ENCODE data around the gene ECD. TPM values are rescaled to one million over a fixed set of nuclear protein-coding genes. Genes with fewer than 3 reads are reported as not detected.
"Not testable (repeated sequence)": the region's sequence is repeated elsewhere in the genome, so short reads cannot be mapped to it uniquely, and the experiment has no call there.

Gene ECD
- total and polyA plus RNA-seq, 5 donors from 2014 or later, result 29.0 to 49.1 (median 30.7) TPM

GRCh38 chr10:73156054-73156453 is 11.8 kb downstream of the ECD start:
- Histone ChIP-seq H3K4me3 (ENCODE audit: low read depth, low read length) (no peak overlapping the region), H3K9me3 (ENCODE audit: control insufficient read depth in 2 of 2, low read length in 2 of 2) (no peaks in the 10 kb centered on the region), H3K27me3 (ENCODE audit: control insufficient read depth, insufficient read depth, low read length) (no peaks in the 10 kb centered on the region), H3K36me3 (ENCODE audit: control insufficient read depth, insufficient read depth, low read length) (peaks cover 50% of the 10 kb centered on the region), H3K27ac (ENCODE audit: insufficient read depth, low read length, poor library complexity, severe bottlenecking) (no peak overlapping the region), H3K4me1 (ENCODE audit: control insufficient read depth, insufficient read depth, low read length, poor library complexity, severe bottlenecking) (peaks cover 4% of the 10 kb centered on the region)
- DNase-seq, result no peak
- H3K9me3 Mint-ChIP-seq, result no peaks in the 10 kb centered on the region
- no peak overlapping the region for H3K4me3 Mint-ChIP-seq
- H3K4me1 Mint-ChIP-seq, result peaks cover 12 to 17% (median 13%) of the 10 kb centered on the region in 4 donors
- peak overlapping the region in 1 of 3 donors; percentile 31 for H3K27ac Mint-ChIP-seq
- no peaks in the 10 kb centered on the region for H3K27me3 Mint-ChIP-seq
- H3K36me3 Mint-ChIP-seq, result peaks cover 30% of the 10 kb centered on the region
- ATAC-seq (ENCODE audit: low read depth in 2 of 2), result no peak

- no peak overlapping the region for H3K27ac Mint-ChIP-seq
- ATAC-seq (ENCODE audit: low read depth in 2 of 2) (no peak), DNase-seq (no peak)
- no peak overlapping the region for H3K27ac ChIP-seq (ENCODE audit: insufficient read depth, low read length, poor library complexity, severe bottlenecking)
- H3K27me3 ChIP-seq (ENCODE audit: control insufficient read depth, insufficient read depth, low read length), result no peaks in the 10 kb centered on the region
- H3K4me1 ChIP-seq (ENCODE audit: control insufficient read depth, insufficient read depth, low read length, poor library complexity, severe bottlenecking), result no peaks in the 10 kb centered on the region
- H3K36me3 Mint-ChIP-seq, result peaks cover 40% of the 10 kb centered on the region
- no peak overlapping the region for H3K4me3 Mint-ChIP-seq
- H3K4me3 ChIP-seq (ENCODE audit: low read depth, low read length), result no peak overlapping the region
- H3K4me1 Mint-ChIP-seq, result peaks cover 0 to 6% (median 5%) of the 10 kb centered on the region in 4 donors
- H3K36me3 ChIP-seq (ENCODE audit: control insufficient read depth, insufficient read depth, low read length), result peaks cover 70% of the 10 kb centered on the region
- peaks cover 0 to 2% (median 0%) of the 10 kb centered on the region in 7 donors for H3K9me3 Mint-ChIP-seq
- H3K9me3 ChIP-seq (ENCODE audit: control insufficient read depth in 2 of 2, low read length in 2 of 2), result no peaks in the 10 kb centered on the region
- H3K27me3 Mint-ChIP-seq, result no peaks in the 10 kb centered on the region
These were observed 15.8 kb downstream of the ECD start for GRCh38 chr10:73152009-73152408.

- H3K4me3 Mint-ChIP-seq; H3K4me1 Mint-ChIP-seq; DNase-seq; H3K27me3 Mint-ChIP-seq; H3K27ac ChIP-seq (ENCODE audit: insufficient read depth, low read length, poor library complexity, severe bottlenecking); H3K9me3 Mint-ChIP-seq; H3K9me3 ChIP-seq (ENCODE audit: control insufficient read depth in 2 of 2, low read length in 2 of 2); H3K4me1 ChIP-seq (ENCODE audit: control insufficient read depth, insufficient read depth, low read length, poor library complexity, severe bottlenecking); H3K4me3 ChIP-seq (ENCODE audit: low read depth, low read length); H3K27me3 ChIP-seq (ENCODE audit: control insufficient read depth, insufficient read depth, low read length); ATAC-seq (ENCODE audit: low read depth in 2 of 2): not testable (repeated sequence)
- H3K36me3 ChIP-seq (ENCODE audit: control insufficient read depth, insufficient read depth, low read length), result peaks cover 69% of the 10 kb centered on the region
- peak overlapping the region in 1 of 3 donors; percentile 60 for H3K27ac Mint-ChIP-seq
- H3K36me3 Mint-ChIP-seq, result peaks cover 36% of the 10 kb centered on the region
These were observed 17.0 kb downstream of the ECD start for GRCh38 chr10:73150633-73151413.

- no peaks in the 10 kb centered on the region for H3K9me3 Mint-ChIP-seq
- peaks cover 75% of the 10 kb centered on the region for H3K36me3 ChIP-seq (ENCODE audit: control insufficient read depth, insufficient read depth, low read length)
- H3K4me1 Mint-ChIP-seq, result peaks cover 0 to 8% (median 2%) of the 10 kb centered on the region in 4 donors
- no peaks in the 10 kb centered on the region for H3K4me1 ChIP-seq (ENCODE audit: control insufficient read depth, insufficient read depth, low read length, poor library complexity, severe bottlenecking)
- H3K9me3 ChIP-seq (ENCODE audit: control insufficient read depth in 2 of 2, low read length in 2 of 2), result no peaks in the 10 kb centered on the region
- no peak overlapping the region for H3K4me3 Mint-ChIP-seq
- no peak overlapping the region for H3K4me3 ChIP-seq (ENCODE audit: low read depth, low read length)
- no peak overlapping the region for H3K27ac Mint-ChIP-seq
- H3K27me3 ChIP-seq (ENCODE audit: control insufficient read depth, insufficient read depth, low read length), result no peaks in the 10 kb centered on the region
- no peaks in the 10 kb centered on the region for H3K27me3 Mint-ChIP-seq
- no peak overlapping the region for H3K27ac ChIP-seq (ENCODE audit: insufficient read depth, low read length, poor library complexity, severe bottlenecking)
- peaks cover 34% of the 10 kb centered on the region for H3K36me3 Mint-ChIP-seq
- ATAC-seq (ENCODE audit: low read depth in 2 of 2) (no peak), DNase-seq (no peak)
These were observed 26.2 kb downstream of the ECD start for GRCh38 chr10:73141603-73142002.

- ATAC-seq (ENCODE audit: low read depth in 2 of 2), result no peak
- Mint-ChIP-seq H3K27me3 (no peaks in the 10 kb centered on the region), H3K36me3 (peaks cover 47% of the 10 kb centered on the region), H3K4me1 (peaks cover 0 to 8% (median 3%) of the 10 kb centered on the region in 4 donors), H3K27ac (peak overlapping the region in 1 of 3 donors; percentile 67), H3K4me3 (no peak overlapping the region), H3K9me3 (no peaks in the 10 kb centered on the region)
- DNase-seq, result no peak
- H3K27me3 ChIP-seq (ENCODE audit: control insufficient read depth, insufficient read depth, low read length), result no peaks in the 10 kb centered on the region
- H3K9me3 ChIP-seq (ENCODE audit: control insufficient read depth in 2 of 2, low read length in 2 of 2), result no peaks in the 10 kb centered on the region
- no peak overlapping the region for H3K27ac ChIP-seq (ENCODE audit: insufficient read depth, low read length, poor library complexity, severe bottlenecking)
- peaks cover 77% of the 10 kb centered on the region for H3K36me3 ChIP-seq (ENCODE audit: control insufficient read depth, insufficient read depth, low read length)
- no peaks in the 10 kb centered on the region for H3K4me1 ChIP-seq (ENCODE audit: control insufficient read depth, insufficient read depth, low read length, poor library complexity, severe bottlenecking)
- no peak overlapping the region for H3K4me3 ChIP-seq (ENCODE audit: low read depth, low read length)
These were observed 28.6 kb downstream of the ECD start for GRCh38 chr10:73139251-73139650.

- Mint-ChIP-seq H3K4me3 (no peak overlapping the region), H3K27me3 (no peaks in the 10 kb centered on the region), H3K9me3 (no peaks in the 10 kb centered on the region), H3K4me1 (peaks cover 0 to 6% (median 2%) of the 10 kb centered on the region in 4 donors), H3K27ac (no peak overlapping the region), H3K36me3 (peaks cover 55% of the 10 kb centered on the region)
- no peak overlapping the region for H3K27ac ChIP-seq (ENCODE audit: insufficient read depth, low read length, poor library complexity, severe bottlenecking)
- H3K4me3 ChIP-seq (ENCODE audit: low read depth, low read length), result no peak overlapping the region
- no peaks in the 10 kb centered on the region for H3K27me3 ChIP-seq (ENCODE audit: control insufficient read depth, insufficient read depth, low read length)
- no peaks in the 10 kb centered on the region for H3K4me1 ChIP-seq (ENCODE audit: control insufficient read depth, insufficient read depth, low read length, poor library complexity, severe bottlenecking)
- DNase-seq, result no peak
- H3K36me3 ChIP-seq (ENCODE audit: control insufficient read depth, insufficient read depth, low read length), result peaks cover 82% of the 10 kb centered on the region
- no peak for ATAC-seq (ENCODE audit: low read depth in 2 of 2)
- H3K9me3 ChIP-seq (ENCODE audit: control insufficient read depth in 2 of 2, low read length in 2 of 2), result no peaks in the 10 kb centered on the region
These were observed 31.2 kb downstream of the ECD start for GRCh38 chr10:73136627-73137026.

GRCh38 chr10:73134727-73135126 is 33.1 kb downstream of the ECD start:
- Mint-ChIP-seq H3K4me3 (no peak overlapping the region), H3K36me3 (peaks cover 60% of the 10 kb centered on the region), H3K9me3 (no peaks in the 10 kb centered on the region), H3K27me3 (no peaks in the 10 kb centered on the region), H3K27ac (no peak overlapping the region), H3K4me1 (peaks cover 0 to 10% (median 0%) of the 10 kb centered on the region in 4 donors)
- no peak overlapping the region for H3K4me3 ChIP-seq (ENCODE audit: low read depth, low read length)
- no peak overlapping the region for H3K27ac ChIP-seq (ENCODE audit: insufficient read depth, low read length, poor library complexity, severe bottlenecking)
- H3K4me1 ChIP-seq (ENCODE audit: control insufficient read depth, insufficient read depth, low read length, poor library complexity, severe bottlenecking), result no peaks in the 10 kb centered on the region
- H3K27me3 ChIP-seq (ENCODE audit: control insufficient read depth, insufficient read depth, low read length), result no peaks in the 10 kb centered on the region
- DNase-seq (no peak), ATAC-seq (ENCODE audit: low read depth in 2 of 2) (no peak)
- no peaks in the 10 kb centered on the region for H3K9me3 ChIP-seq (ENCODE audit: control insufficient read depth in 2 of 2, low read length in 2 of 2)
- H3K36me3 ChIP-seq (ENCODE audit: control insufficient read depth, insufficient read depth, low read length), result peaks cover 85% of the 10 kb centered on the region

Measured in CD4-positive, CD25-positive, alpha-beta regulatory T cell (primary cell).